HFFc6 (cell line): Measurements from ENCODE around the gene TPI1. TPM values are rescaled to one million over a fixed set of nuclear protein-coding genes. Genes with fewer than 3 reads are reported as not detected.

Experiments
- DNase-seq: peaks from one replicate; pipeline ENCODE4 v3.0.0-alpha.2; 2018
- H3K27ac Mint-ChIP-seq: 2 replicates; pipeline ENCODE4 v1.8.0; 2020; ENCODE audit warnings: mild to moderate bottlenecking, mixed read lengths
- H3K27me3 Mint-ChIP-seq: 2 replicates; pipeline ENCODE4 v1.8.0; 2021; ENCODE audit warnings: mild to moderate bottlenecking, moderate library complexity, mixed read lengths; ENCODE audit not compliant: insufficient read depth
- H3K36me3 Mint-ChIP-seq: 2 replicates; pipeline ENCODE4 v1.8.0; 2021; ENCODE audit warnings: low read depth, mixed read lengths
- H3K4me1 Mint-ChIP-seq: 2 replicates; pipeline ENCODE4 v1.8.0; 2020; ENCODE audit warnings: low read depth, mixed read lengths
- H3K4me3 Mint-ChIP-seq: 2 replicates; pipeline ENCODE4 v1.8.0; 2020; ENCODE audit warnings: mild to moderate bottlenecking, moderate library complexity, mixed read lengths
- H3K9me3 Mint-ChIP-seq: 2 replicates; pipeline ENCODE4 v1.8.0; 2020; ENCODE audit warnings: mild to moderate bottlenecking, mixed read lengths
- CTCF ChIP-seq: fragments of 200-600 bp; sonication (generic); IDR thresholded peaks from 2 replicates; pipeline ENCODE4 v1.5.0; 2021; ENCODE audit warnings: antibody characterized with exemption, mild to moderate bottlenecking
- total RNA-seq, 6 experiments: library from RNA; stranded (reverse); fragmentation: NEBNext Ultra II Directional; extraction: Animal tissue kit (Norgen Biotek cat#: 25700); gene quantifications; 2 replicates in 1 of 6; 3 replicates in 5 of 6; pipeline ENCODE4 v1.2.3, GENCODE V29; 2021

Gene TPI1
- total RNA-seq, 6 experiments from 2014 or later = 853 to 931 (median 870) TPM

DNA sequence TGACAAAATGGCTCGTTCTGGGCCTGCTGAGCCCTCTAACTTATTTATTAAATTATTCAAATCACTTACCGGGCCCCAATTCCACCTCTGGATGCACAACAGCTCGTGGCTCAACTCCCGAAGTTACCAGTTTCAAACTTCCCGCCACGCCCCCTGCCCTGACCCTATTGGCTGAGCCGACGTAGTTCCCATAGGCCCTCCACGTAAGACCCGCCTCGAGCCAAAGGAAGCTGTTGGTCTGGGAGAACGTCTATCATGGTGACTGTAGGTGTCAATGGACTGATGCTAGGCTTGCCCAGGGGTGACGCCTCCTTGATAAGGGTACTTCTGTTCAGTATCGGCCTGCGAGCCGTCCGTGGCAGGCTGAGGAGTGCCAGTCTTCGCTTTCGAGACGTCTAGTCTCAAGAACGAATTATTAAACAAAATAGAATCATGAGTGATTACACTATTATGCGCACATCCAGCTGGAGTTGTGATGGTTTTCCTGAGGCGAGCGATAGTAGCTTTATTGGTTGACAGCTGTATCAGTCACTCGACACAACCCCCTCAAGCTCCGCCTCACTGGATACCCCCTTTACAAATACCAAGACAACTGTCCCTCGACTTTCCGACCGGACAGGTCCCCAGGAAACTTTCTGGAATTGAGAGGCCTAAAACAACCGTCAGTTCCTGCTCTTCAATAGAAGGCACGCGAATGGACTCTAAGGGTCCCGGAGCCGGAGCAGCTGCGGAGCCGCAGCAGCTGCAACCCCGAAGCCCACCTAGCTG is 16.0 kb upstream of the TPI1 start, which contains the start of gene CDCA3:
Gene CDCA3 (minus strand): TSS at position 134 of the 768 bp plus-strand sequence. CDS start 334 bp downstream, outside the sequence.
- DNase-seq = peak; percentile 99
- peaks cover 35% of the 10 kb centered on the region for H3K4me1 Mint-ChIP-seq
- H3K9me3 Mint-ChIP-seq = no peaks in the 10 kb centered on the region
- no peak for TF ChIP-seq CTCF
- peaks cover 38% of the 10 kb centered on the region; the same call in 1 of the 2 replicates for H3K36me3 Mint-ChIP-seq
- H3K27ac Mint-ChIP-seq = peak within 1 kb of the TSS; percentile 93
- peaks cover 13% of the 10 kb centered on the region for H3K27me3 Mint-ChIP-seq
- peak within 1 kb of the TSS; percentile 98 for H3K4me3 Mint-ChIP-seq

DNA sequence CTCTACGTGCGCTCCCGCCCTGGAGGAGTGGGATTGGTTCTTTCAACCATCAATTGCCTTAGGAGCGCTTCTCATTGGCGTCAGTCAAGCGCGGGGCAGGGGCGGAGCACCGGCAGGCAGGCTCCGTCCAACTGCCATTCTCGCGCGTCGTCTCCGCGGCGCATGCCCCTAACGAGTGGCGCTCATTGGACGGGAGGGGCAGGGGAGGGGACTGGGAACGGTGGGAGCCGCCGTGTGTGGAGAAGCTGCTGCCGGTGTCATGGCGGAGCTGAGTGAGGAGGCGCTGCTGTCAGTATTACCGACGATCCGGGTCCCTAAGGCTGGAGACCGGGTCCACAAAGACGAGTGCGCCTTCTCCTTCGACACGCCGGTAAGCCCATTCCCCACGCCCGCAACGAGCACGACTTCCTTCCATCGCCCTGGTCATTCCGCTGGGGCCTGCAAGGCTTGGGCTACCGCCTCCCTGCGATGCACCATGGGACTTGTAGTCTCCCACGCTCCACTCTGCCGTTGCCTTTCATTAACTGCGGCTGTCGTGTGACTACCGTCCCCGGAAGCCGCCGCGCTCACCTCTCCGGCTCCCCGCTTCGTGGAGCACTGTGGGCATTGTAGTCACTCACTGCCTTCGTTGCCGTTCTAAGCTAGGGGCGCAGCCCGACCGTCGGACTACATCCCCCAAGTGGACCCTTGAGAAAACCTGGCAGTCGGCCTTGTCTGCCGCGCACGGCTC is 15.2 kb upstream of the TPI1 start, which contains the start of gene USP5:
Gene USP5 (plus strand): TSS at position 230 of the 730 bp plus-strand sequence. CDS start 30 bp downstream, at position 260.
- H3K4me1 Mint-ChIP-seq = peaks cover 35% of the 10 kb centered on the region

GRCh38 chr12:6852651-6853354 is 14.5 kb upstream of the TPI1 start:
- DNase-seq = peak; percentile 78
- peaks cover 12% of the 10 kb centered on the region for H3K27me3 Mint-ChIP-seq
- peaks cover 41% of the 10 kb centered on the region for H3K36me3 Mint-ChIP-seq
- peaks cover 35% of the 10 kb centered on the region for H3K4me1 Mint-ChIP-seq
- H3K4me3 Mint-ChIP-seq = peak overlapping the region; percentile 98
- peak overlapping the region; percentile 93 for H3K27ac Mint-ChIP-seq
- H3K9me3 Mint-ChIP-seq = no peaks in the 10 kb centered on the region
- no peak for TF ChIP-seq CTCF

More for the DNA sequence above, 15.2 kb upstream of the TPI1 start, which contains the start of gene USP5:
- Mint-ChIP-seq H3K36me3 (peaks cover 39% of the 10 kb centered on the region), H3K27ac (peak within 1 kb of the TSS; percentile 93), H3K9me3 (no peaks in the 10 kb centered on the region), H3K27me3 (peaks cover 12% of the 10 kb centered on the region), H3K4me3 (peak within 1 kb of the TSS; percentile 98)
- peak; percentile 100 for DNase-seq
- TF ChIP-seq CTCF = peak; percentile 17; the same call in 1 of the 2 replicates

- H3K36me3 Mint-ChIP-seq = peaks cover 47% of the 10 kb centered on the region
- no peak for DNase-seq
- H3K27me3 Mint-ChIP-seq = peaks cover 12% of the 10 kb centered on the region
- H3K4me1 Mint-ChIP-seq = peaks cover 35% of the 10 kb centered on the region
- TF ChIP-seq CTCF = no peak
- H3K27ac Mint-ChIP-seq = peak overlapping the region; percentile 93
- H3K4me3 Mint-ChIP-seq = peak overlapping the region; percentile 98
- H3K9me3 Mint-ChIP-seq = no peaks in the 10 kb centered on the region
Observed at GRCh38 chr12:6853626-6854025, 13.7 kb upstream of the TPI1 start.

GRCh38 chr12:6854036-6854435 is 13.3 kb upstream of the TPI1 start:
- Mint-ChIP-seq H3K4me1 (peaks cover 33% of the 10 kb centered on the region), H3K27ac (peak overlapping the region; percentile 93), H3K27me3 (peaks cover 12% of the 10 kb centered on the region), H3K9me3 (no peaks in the 10 kb centered on the region), H3K36me3 (peaks cover 46% of the 10 kb centered on the region), H3K4me3 (peak overlapping the region; percentile 98)
- no peak for DNase-seq
- TF ChIP-seq CTCF = no peak
